DMS 273 (cell line): Measurements from ENCODE around the gene MRPS22.

Experiments used
- DNase-seq: peaks from one replicate; lab custom pipeline; 2025; ENCODE audit not compliant: unreplicated experiment; lab: John Stamatoyannopoulos, UW

MRPS22 gene

DNA sequence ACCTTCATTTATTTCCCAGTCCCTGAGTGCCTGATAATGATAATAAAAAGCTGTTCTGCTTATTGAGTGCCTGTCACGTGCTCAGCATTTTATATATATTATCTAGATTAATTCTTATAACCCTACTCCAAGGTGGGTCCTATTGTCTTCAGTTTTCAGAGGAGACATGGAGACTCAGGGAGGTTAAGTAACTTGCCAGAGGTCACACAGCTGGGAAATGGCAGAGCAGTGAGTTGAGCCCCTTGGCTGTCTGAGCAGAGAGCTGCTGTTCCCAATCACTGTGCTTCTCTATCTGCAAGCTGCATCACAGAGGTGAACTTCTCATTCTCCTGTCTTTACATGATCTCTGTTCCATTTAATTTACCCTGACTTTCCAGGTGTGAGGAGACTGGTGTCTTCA, 32.3 kb upstream of the MRPS22 start:
- no peak for DNase-seq

DNA sequence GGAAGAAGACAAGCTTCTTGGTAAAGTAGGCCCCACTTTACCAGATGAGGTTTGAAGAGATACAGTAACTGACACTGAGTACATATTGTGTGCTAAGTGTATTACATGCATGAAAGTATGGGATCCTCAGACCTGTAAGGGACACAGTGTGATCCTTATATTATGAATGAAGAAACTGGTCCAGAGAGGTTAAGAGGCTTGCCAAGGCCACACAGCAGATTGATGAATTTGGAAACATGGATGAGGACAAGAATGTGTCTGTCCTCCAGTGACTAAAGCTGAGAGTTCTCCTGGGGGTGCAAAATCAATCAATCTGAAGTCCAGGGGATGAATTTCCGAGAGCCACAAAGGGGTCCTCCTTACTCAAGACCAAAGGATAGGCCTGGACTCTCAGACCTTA, 31.4 kb upstream of the MRPS22 start:
- no peak for DNase-seq

DNA sequence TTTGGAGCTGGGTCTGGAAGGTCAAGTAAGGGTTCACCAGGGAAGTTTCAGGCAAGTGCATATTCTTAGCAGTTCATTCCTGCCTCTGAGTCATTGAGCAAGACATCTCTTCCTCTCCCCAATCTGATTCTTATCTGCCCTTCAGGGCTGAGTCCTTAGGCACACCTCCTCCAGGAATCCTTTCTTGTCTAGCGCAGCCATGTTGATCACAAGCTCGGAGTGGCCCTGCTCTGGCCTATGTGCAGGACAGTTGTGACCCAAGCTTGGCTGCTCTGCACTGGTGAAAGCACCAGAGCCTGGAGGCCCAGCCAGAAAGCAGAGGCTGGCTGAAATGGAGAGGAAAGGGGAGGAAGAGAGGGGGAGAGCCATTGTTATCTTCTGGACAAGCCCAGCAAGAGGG, 30.9 kb upstream of the MRPS22 start:
- DNase-seq, result no peak

DNA sequence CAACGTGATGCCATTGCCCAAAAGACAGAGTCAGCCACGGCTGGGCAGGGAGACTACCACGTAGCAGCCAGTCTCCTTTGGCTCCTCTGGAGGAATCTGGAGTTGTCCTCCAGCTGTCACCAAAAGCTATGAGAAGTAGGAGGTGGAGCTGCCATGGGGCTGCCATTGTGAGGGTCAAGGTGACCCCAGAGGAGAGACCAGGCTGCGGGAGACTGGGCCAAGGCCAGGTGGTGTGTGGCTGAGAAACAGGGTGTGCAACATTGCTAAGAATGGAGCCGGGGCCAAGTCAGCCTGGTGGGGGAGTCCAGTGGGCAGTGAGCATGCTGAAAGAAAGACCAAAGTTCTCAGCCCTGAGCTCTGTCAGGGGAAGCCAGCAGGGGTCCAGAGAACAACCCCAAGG, 29.9 kb upstream of the MRPS22 start:
- no peak for DNase-seq

DNA sequence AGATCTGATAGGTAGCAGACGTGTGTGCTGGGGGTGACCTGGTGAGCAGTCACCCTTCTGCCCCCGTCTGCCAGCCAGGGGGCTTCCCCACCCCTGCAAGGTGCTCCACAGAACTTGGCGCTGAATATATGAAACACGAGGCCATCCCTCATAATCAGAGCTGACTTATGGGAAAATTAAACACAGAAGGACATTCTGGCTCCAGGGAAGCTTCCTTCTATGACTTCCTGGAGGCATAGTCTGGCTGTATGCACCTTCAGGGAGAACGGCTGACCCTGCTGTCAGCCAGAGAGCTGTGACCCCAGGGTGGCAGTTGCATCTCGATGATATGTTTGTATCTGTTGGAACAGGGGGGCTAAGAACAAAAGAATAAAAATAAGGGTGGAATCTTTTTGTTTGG, 26.6 kb upstream of the MRPS22 start:
- DNase-seq, result no peak

DNA sequence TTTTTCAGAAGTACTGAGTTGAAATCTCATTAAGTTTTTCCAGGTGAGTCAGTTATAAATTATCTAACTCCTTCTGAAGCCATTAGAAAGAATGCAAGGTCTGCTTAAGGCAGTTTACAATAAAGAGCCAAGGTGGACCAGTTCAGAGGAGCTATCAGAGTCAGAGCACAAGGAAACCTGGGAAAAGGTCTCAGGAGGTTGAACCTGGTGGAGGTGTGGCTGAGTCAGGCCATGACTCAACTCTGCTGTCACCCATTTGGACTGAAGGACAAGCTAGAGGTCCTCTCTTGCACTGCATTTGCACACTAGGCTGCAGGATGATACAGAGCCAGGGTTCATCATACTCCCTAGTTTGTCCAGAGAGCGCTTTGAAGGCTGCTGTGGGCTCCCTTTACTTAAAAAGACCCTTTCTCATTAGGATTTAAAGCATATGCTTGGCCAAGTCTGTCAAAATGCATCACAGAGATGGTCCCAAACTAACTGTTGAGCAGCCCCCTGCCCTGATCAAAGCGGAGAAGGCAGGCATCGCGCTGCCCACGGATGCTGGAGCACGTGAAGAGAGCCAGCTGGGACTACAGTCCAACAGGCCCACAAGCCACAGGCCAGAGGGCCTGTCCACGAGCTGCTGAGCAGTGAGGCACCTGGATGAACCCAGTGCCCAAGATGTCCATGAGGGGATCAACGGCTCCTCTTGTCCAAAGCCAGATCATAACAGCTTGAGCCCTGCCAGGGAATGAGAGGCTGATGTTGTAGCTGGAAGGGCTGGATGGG, 26.0 kb upstream of the MRPS22 start:
- DNase-seq, result no peak

DNA sequence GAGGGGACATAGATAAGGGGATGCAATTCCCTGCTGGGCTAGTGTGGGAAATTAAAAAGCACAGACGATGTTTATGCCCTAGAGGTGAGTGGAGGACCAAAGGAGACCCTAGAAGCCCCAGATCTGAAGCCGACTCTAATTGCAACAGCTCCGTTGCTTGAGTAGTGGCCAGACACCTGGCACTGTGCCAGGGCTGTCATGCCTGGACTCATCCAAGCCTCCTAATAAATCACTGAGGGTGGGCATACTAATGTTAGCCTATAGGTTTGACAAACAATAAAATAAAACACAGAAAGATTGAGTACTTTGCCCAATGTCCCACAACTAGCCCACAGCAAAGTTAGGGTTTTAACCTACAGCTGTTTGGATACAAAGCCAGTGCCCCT, 25.4 kb upstream of the MRPS22 start:
- peak; percentile 65 for DNase-seq

DNA sequence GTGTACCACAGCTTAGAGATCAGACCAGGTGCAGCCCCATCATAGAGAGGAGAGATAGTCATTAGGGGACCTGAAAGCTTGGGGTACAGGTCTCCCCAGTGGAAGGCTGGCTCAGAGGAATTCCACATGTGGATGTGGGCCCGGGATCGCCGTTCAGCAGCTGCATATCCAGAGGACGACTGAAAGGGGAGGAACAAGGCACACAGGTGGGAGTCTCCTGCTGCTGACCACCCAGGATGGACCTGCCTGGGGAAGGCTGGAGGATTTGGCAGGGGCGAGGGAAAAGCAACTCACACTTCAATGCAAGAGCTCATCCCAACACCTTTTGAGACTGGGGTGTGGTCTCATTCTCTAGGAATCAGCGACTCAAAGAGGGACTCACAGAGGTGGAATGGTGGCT, 25.0 kb upstream of the MRPS22 start:
- no peak for DNase-seq

DNA sequence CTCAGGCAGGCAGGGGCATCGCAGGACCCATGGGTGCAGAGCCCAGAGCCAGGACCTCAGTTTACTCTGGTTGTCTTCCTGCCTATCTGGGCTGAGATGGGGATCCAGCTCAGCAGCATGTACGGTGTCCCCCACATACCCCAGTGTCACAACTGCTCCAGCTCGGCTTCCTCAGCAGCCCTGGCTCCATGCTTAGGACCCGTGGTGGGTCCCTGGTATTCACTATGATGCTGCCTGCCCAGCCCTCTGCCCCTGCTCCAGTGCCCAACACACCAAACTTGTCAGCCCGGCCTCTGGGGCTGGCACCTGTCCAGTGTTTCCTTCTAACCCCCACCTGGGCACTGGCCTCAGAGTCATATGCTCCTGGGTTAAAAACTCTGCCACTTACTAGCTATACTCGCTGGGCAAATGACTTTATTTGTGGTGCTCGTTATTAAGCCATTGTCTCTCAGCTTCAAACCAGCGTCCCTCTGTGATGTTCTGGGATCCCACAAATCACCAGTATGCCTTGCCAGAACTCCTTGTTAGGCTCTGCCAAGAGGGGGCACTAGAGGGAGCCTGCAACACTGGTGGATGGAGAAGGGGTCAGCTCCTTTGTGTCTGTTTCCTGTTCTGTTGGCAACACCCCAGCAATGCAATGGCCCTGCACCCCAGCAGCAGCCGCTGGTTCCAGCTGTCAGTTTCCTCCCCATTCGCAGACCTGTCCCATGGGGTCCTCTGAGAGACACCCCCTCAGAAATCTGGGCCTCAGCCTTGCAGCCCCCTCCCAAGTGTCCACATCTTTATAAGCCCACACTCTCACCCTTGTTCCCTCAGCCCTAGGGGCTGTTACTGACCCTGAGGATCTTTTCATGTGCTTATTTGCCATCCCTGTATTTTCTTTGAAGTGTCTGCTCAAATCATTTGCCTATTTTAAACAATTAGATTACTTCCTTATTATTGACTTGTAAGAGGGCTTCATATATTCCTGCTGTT, 24.1 kb upstream of the MRPS22 start:
- DNase-seq, result peak; percentile 74

DNA sequence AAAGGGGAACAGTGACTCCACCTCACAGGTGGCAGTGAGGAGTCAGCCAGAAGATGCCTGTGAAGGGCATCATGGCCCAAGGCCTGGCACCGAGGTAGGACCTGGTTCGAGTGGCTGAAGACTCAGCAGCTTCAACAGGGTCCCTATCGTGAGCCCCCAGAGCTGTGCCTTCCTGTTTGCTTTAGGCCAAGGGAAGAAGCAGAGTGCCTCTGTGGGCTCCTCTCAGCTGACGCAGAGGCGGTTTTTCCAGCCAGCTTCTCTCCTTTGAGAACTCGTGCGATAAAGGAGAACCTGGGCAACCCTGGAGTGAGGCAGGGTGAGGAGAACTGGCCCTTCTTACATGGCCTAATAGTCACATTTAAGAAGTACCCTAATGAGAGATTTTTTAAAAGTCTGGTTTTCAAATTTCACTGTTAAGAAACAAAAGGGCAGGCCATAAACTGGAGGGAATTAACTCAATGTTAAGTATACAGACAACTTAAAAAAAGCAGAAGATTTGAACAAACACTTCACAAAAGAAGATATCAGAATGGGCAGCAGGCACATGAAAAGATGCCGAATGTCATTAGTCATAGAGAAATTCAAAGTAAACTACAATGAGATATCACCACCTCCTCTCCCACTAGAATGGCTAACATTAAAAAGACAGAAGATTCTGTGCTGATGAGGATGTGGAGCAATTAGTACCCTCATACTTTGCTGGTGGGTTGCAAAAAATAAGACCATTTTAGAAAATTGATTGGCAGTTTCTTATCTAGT, 23.1 kb upstream of the MRPS22 start:
- DNase-seq, result no peak

DNA sequence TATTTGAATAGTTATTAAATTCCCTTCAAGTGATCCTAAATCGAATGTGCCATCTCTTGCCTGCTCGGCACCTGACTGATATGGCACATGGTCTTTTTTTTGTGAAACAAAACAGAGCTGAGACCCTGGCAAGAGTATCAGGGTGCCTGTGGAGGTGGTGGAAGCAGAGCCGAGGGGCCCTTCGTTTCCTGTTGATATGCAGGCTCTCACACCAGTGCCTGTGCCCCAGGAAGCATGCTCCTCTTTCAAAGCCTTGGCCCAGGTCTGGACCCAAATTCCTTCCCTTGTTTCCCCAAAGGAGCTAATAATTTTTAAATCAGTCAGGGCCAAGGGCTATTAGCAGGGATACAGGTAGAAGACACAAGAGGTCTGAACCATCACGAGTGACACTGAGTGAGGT, 21.5 kb upstream of the MRPS22 start:
- no peak for DNase-seq

DNA sequence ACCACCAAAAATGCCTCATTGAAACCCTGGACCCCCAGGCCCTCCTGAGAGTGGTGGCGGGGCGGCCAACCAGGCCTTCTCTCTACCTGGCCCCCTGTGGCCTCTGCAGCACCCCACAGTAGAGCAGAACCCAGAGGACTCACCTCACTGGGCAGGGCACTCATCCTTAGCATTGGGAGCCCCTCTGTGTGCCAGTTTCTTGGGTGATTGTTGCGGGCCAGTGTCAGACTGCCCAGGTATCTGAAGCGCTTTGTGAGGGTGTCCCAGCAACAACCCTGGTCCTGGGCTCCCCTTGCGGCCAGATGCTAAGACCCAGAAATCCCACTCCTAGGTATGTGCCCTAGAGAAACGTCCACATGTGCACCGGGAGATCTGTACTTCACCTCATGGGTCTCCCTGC, 20.7 kb upstream of the MRPS22 start:
- DNase-seq, result no peak

DNA sequence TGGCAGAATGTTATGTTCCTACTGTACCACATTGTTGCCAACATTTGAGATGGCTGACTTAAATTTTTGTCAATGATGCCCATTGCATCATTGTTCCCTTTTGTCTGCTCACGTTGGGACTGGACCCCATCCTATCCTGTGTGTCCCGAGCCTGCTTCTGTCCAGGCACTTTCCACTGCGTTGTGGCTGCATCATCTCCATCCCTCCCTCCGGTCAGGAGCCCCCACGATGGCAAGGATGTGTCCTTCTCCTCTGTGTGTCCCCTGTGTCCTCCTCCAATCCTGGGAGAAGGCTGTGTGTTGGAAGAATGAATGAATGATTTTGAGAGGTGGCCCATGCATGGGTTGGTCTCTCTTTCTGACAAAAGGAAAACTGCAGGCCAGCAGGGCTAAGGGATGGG, 19.4 kb upstream of the MRPS22 start:
- DNase-seq, result no peak

DNA sequence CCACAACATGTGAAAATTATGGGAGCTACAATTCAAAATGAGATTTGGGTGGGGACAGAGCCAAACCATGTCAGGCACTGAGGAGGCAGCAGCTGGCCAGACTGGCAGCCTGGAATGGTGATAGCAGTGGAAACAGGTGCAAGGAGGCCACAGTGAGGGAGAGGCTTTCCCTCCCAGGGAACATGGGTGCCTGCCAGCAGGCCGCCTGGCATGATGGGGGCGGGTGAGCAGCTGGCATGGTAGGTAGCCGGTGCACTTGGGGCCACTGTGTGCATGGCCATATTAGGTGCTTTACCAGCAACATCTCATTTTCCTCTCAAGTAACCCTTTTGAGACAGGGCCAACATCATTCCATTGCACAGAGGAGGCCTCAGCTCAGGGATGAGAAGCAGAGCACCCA, 18.3 kb upstream of the MRPS22 start:
- peak; percentile 93 for DNase-seq

DNA sequence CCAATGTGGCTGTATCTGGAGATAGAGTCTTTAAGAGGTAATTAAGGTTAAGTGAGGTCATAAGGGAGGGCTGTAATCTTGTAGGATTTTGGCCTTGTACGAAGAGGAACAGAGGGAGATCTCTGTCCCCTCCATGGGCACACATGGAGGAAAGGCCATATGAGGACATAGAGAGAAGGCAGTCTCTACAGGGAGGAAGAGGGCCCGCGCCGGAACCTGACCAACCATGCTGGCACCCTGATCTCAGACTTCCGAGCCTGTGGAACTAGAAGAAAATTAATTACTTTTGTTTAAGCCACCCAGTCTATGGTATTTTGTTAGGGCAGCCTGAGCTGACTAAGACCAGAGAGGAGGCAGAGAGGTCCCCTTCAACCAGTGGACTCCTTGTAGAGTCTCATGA, 17.7 kb upstream of the MRPS22 start:
- no peak for DNase-seq

DNA sequence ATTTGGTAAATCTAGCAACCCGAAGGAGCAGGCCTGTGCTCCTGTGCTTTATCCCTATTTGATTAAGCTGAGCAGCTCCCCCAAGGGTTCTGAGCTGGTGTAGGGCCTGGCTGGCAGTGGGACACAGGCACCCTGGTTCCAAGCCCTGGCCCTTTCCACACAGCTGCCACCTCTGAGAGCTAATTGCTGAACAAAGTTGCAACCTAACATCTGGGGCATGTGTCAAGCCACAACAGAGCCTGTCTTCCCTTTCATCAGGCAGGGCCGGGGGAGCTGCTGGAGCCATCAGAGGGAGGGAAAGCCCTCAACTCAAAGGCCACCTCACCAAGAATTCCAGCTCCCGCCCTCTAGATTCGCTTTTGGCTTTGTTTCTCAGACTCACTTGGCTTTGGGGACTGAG, 17.1 kb upstream of the MRPS22 start:
- DNase-seq, result peak; percentile 70

DNA sequence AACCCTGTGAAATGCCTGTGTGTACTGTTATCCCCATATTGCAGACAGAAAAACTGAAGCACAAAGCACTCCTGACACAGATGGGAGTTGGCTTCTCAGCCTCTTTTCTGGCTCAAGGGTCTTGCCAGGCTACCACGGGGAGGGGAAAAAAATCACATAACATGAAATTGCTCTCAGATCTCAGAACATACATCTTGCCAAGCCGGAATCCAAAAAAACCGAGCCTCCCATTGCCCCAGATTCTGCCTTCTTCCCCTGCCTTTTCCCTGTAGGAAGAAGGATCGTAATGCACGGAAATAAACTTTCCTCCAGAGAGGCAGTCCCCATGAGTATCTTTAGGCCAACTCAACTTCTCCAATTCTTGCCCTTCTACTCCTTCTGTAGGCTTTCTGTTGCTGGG, 16.6 kb upstream of the MRPS22 start:
- no peak for DNase-seq

DNA sequence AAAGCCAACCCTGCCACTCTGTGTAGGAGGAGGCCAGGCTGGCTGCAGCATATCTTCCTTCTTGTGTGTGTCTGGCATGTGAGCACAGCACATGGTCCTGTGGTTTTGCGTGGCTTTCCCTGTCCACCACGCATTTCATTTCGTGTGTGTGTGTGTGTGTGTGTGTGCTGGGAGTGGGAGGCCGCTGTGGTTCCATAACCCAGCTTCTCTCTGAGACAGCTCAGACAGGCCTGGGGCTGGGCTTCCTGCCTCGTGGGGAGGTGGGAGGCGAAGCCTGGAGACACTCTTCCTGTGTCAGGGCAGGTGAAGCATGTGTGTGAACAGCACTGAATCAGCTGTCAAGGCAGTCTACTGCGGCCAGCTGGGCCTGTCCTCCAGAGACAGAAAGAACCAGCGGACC, 16.0 kb upstream of the MRPS22 start:
- no peak for DNase-seq

DNA sequence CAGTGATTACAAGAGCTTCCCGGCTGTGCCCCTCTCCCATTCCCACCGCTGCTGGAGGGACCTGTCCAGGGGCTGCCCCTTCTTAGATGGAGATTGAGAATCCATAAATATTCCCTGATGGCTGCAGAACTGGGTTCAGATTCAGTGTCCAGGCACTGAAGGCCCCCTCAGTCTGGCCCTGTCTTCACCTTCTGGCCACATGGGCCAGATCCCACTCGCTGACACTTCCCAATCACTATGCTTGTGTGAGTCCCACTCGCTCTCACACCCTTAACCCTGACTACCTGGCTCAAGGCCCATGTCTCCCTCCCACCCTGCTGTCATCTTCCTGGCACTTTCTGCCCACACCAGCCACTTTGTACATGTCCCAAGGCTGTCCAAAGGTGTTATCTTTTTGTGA, 15.5 kb upstream of the MRPS22 start:
- peak; percentile 23 for DNase-seq

DNA sequence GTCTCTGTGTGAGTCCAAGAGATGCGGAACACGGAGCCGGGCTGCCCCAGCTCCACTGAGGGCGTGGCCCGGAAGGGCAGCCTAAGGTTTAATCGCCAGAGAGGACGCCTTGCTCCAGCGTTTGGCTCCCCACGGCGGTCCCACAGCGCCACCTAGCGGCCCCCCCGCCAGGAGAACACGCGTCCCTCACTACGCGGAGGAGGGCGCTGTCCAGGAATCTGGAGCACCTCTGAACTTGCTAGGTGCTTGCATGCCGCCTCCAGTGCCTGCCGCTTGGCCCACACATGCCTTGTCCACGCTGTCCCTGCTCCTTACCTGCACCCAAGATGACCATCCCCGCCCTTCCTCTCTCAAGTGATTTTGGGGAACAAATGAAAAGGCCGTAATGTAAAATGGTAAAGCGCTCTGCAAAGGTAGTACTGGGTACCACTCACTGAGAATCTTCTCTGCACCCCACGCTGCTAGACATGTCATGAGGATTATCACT, 14.4 kb upstream of the MRPS22 start:
- peak; percentile 98 for DNase-seq

DNA sequence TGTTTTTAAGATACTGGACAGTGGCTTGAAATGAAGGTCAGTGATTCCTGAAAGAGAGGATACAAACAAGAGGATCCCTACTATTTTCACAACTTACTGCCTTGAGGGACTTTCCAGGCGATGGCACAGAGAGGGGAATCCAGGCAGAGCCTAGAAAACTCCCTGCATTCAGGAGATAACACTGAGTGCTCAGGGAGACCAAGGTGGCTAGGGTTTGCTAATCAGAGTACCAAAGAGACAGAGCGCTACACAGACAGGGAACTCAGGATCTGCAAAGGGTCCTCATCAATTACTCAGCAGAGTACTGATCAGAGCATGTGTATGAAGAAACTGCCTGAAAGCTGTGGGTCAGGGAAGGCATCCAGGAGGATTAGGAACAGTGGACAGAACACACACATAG, 11.7 kb upstream of the MRPS22 start:
- DNase-seq, result no peak
